GM12892 (cell line): Measurements from ENCODE around the gene PTGR2.

ENCODE experiments used
- POLR2A ChIP-seq: IDR thresholded peaks from 2 replicates; pipeline ENCODE4 v1.6.1; 2011; ENCODE audit warnings: low read depth, low read length, control low read depth
- POLR2AphosphoS5 ChIP-seq: IDR thresholded peaks from 2 replicates; pipeline ENCODE4 v1.6.1; 2011; ENCODE audit warnings: low read depth, low read length, control low read depth
- TAF1 ChIP-seq: IDR thresholded peaks from 2 replicates; pipeline ENCODE4 v1.6.1; 2011; ENCODE audit warnings: low read depth, mild to moderate bottlenecking, control low read depth, low read length, borderline replicate concordance

DNA sequence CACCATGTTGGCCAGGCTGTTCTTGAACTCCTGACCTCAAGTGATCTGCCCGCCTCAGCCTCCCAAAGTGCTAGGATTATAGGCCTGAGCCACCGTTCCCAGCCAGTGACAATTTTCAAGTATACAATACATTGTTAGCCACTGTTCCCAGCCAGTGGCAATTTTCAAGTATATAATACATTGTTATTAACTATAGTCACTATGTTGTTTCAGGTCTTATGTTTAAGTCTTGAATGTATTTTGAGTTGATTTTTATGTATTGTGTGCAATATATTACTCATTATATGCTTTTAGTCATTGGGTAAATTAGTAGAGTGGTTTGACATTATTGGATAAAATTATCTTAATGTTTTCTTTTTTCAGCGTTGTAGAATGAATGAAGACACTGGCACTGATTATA, 22.0 kb downstream of the PTGR2 start:
- TF ChIP-seq TAF1 (no peak), POLR2A (no peak), POLR2AphosphoS5 (no peak)
